Fibroblast of lung (primary cell): ENCODE data around the gene SMG6.

Source experiments
- EZH2 ChIP-seq: IDR thresholded peaks from 2 replicates; pipeline ENCODE4 v1.5.1; 2012; ENCODE audit warnings: low read length, control low read depth, mild to moderate bottlenecking; ENCODE audit errors: missing control alignments
- TF ChIP-seq, protein P1 (sequence below), 2 donors: IDR thresholded peaks in 1 of 2; conservative IDR thresholded peaks in 1 of 2; 1 replicate in 1 of 2; 2 replicates in 1 of 2; pipeline ENCODE4 v1.5.1; 2011 to 2012; ENCODE audit warnings: low read length in 2 of 2, control low read depth in 1 of 2, inconsistent platforms in 1 of 2, low read depth in 1 of 2, mild to moderate bottlenecking in 1 of 2

DNA sequence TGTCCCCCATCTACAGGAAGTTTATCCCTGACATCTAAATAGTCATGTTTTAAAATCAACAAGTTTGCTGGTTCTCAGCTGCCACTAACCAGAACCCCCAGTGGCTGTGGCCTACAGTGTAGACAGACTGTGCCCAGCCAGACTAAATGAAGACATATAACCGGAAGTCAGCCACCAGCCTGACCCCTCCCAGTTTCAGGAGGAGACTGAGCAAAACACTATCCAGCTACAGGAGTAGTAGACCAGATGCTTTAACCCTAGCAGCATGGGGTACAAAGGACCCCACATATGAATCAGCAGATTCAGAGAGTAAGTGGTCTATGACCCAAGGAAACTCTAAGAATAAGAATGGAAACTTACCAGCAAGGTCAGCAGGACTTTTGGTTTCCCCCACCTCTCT lies 165.3 kb downstream of the SMG6 start:
- no peak for TF ChIP-seq EZH2
- TF ChIP-seq, protein P1, sequence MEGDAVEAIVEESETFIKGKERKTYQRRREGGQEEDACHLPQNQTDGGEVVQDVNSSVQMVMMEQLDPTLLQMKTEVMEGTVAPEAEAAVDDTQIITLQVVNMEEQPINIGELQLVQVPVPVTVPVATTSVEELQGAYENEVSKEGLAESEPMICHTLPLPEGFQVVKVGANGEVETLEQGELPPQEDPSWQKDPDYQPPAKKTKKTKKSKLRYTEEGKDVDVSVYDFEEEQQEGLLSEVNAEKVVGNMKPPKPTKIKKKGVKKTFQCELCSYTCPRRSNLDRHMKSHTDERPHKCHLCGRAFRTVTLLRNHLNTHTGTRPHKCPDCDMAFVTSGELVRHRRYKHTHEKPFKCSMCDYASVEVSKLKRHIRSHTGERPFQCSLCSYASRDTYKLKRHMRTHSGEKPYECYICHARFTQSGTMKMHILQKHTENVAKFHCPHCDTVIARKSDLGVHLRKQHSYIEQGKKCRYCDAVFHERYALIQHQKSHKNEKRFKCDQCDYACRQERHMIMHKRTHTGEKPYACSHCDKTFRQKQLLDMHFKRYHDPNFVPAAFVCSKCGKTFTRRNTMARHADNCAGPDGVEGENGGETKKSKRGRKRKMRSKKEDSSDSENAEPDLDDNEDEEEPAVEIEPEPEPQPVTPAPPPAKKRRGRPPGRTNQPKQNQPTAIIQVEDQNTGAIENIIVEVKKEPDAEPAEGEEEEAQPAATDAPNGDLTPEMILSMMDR (conservative IDR thresholded peaks at IDR 0.05 in 1 of 2, IDR thresholded peaks at IDR 0.05 in 1 of 2; ENCODE audit: low read depth in 1 of 2, low read length in 2 of 2), result no peak
